K562 (cell line): ENCODE data around the gene CFAP20. TPM values are rescaled to one million over a fixed set of nuclear protein-coding genes. Genes with fewer than 3 reads are reported as not detected.

Source experiments
- ATAC-seq: fragments of 200-7000 bp; cut with Tn5 transposase; 3 replicates; pipeline ENCODE4 v1.9.1; 2020; ENCODE audit warnings: moderate library complexity
- BruUV-seq: library from RNA; stranded (reverse); fragments of 400-500 nt; replicated peaks from 2 replicates; lab custom pipeline; 2021; lab: Mats Ljungman, UMichigan
- CTCF ChIA-PET: fragments of 300-600 bp; formaldehyde crosslinking; extraction: SDS; loops from one replicate; lab custom pipeline; 2021; ENCODE audit warnings: low intra/inter-chr PET ratio; lab: Yijun Ruan, JAX
- POLR2A ChIA-PET: fragments of 300-600, 350-650 bp; sonication (Branson Sonifier 250); formaldehyde crosslinking; extraction: SDS; loops from one replicate; lab custom pipeline; 2021; ENCODE audit warnings: antibody characterized with exemption, inconsistent platforms; lab: Yijun Ruan, JAX
- DNase-seq, 4 experiments: peaks; one replicate each; pipeline versions ENCODE4 v3.0.0 to v3.0.0-alpha.2; 2011 to 2018; ENCODE audit warnings: low spot score in 3 of 4, mixed read lengths in 3 of 4; ENCODE audit errors: extremely low read depth in 1 of 4
- FAIRE-seq: peaks from 2 replicates; lab custom pipeline; 2011; peaks lifted over from hg19 to GRCh38; lab: Jason Lieb, UNC
- H2AFZ ChIP-seq: 2 replicates; pipeline ENCODE4 v1.6.0; 2011; ENCODE audit warnings: low read depth, low read length, control low read depth, inconsistent platforms
- H3K27ac ChIP-seq: fragments of 200-600 bp; 3 replicates; pipeline ENCODE4 v1.8.0; 2011; ENCODE audit warnings: low read depth, mild to moderate bottlenecking, control low read depth, inconsistent platforms, low read length, moderate library complexity, mixed read lengths; ENCODE audit errors: extremely low read depth
- H3K27me3 ChIP-seq, 2 experiments: fragments of 300-600 bp in 1 of 2; 2 replicates in 1 of 2; 3 replicates in 1 of 2; pipeline versions ENCODE4 v1.6.0 to v1.8.0; 2011; ENCODE audit warnings: inconsistent platforms in 2 of 2, low read length in 2 of 2, mild to moderate bottlenecking in 1 of 2, mixed read lengths in 1 of 2, moderate library complexity in 1 of 2; ENCODE audit not compliant: control insufficient read depth in 2 of 2, insufficient read depth in 2 of 2
- H3K36me3 ChIP-seq: fragments of 300-600 bp; 3 replicates; pipeline ENCODE4 v1.8.0; 2011; ENCODE audit warnings: mild to moderate bottlenecking, low read length, inconsistent platforms; ENCODE audit not compliant: control insufficient read depth, insufficient read depth
- H3K4me1 ChIP-seq, 2 experiments: fragments of 200-600 bp in 1 of 2; replicated peaks in 1 of 2; 2 replicates in 1 of 2; 3 replicates in 1 of 2; pipeline versions ENCODE4 v1.5.1 to v1.8.0; 2011; ENCODE audit warnings: inconsistent platforms in 2 of 2, low read length in 2 of 2, mild to moderate bottlenecking in 1 of 2, mixed read lengths in 1 of 2, moderate library complexity in 1 of 2; ENCODE audit not compliant: control insufficient read depth in 2 of 2, insufficient read depth in 2 of 2
- H3K4me2 ChIP-seq: 2 replicates; pipeline ENCODE4 v1.6.1; 2011; ENCODE audit warnings: low read length, control low read depth, inconsistent platforms, mixed read lengths; ENCODE audit not compliant: insufficient read depth
- H3K4me3 ChIP-seq: fragments of 200-600 bp; sonication (generic), shearing (Covaris generic); 2 replicates; pipeline ENCODE4 v1.5.1; 2016; ENCODE audit warnings: control low read depth, inconsistent platforms
- H3K79me2 ChIP-seq: fragments of 200-600 bp; 3 replicates; pipeline ENCODE4 v1.8.0; 2011; ENCODE audit warnings: low read length, inconsistent platforms; ENCODE audit not compliant: control insufficient read depth, insufficient read depth
- H3K9ac ChIP-seq, 2 experiments: 2 replicates each; pipeline versions ENCODE4 v1.6.0 to v1.6.1; 2011; ENCODE audit warnings: low read depth in 2 of 2, low read length in 2 of 2, control low read depth in 1 of 2, inconsistent platforms in 1 of 2, mild to moderate bottlenecking in 1 of 2, mixed read lengths in 1 of 2; ENCODE audit not compliant: insufficient read depth in 1 of 2
- H3K9me1 ChIP-seq: one replicate; pipeline ENCODE4 v1.6.0; 2011; ENCODE audit warnings: inconsistent platforms, mild to moderate bottlenecking, low read length, moderate library complexity; ENCODE audit not compliant: control insufficient read depth, insufficient read depth
- H3K9me3 ChIP-seq: replicated peaks from 2 replicates; pipeline ENCODE4 v1.5.1; 2011; ENCODE audit warnings: low read depth, low read length, inconsistent platforms; ENCODE audit not compliant: control insufficient read depth, insufficient read depth
- H4K20me1 ChIP-seq: replicated peaks from 2 replicates; pipeline ENCODE4 v1.6.1; 2011; ENCODE audit warnings: low read length, inconsistent platforms, mixed read lengths; ENCODE audit not compliant: control insufficient read depth, insufficient read depth
- FOXJ2 ChIP-seq: fragments of 200-800 bp; sonication (Bioruptor generic); IDR thresholded peaks from 2 replicates; pipeline ENCODE4 v1.6.1; 2016; ENCODE audit warnings: missing genetic modification characterization, missing compliant biosample characterization
- KAT2B ChIP-seq: IDR thresholded peaks from one replicate; pipeline ENCODE4 v1.6.1; 2012; ENCODE audit warnings: low read depth, mild to moderate bottlenecking, control low read depth, inconsistent platforms, low read length, moderate library complexity
- L3MBTL2 ChIP-seq: fragments of 450-650 bp; IDR thresholded peaks from 2 replicates; pipeline ENCODE4 v1.6.1; 2016; ENCODE audit warnings: mild to moderate bottlenecking, moderate library complexity
- MTF1 ChIP-seq: fragments of 250-450 bp; sonication (Bioruptor Pico); IDR thresholded peaks from 2 replicates; pipeline ENCODE4 v1.9.0; 2021; ENCODE audit warnings: moderate library complexity, mild to moderate bottlenecking, inconsistent platforms, borderline replicate concordance
- NFE2 ChIP-seq: IDR thresholded peaks from 2 replicates; pipeline ENCODE4 v1.6.1; 2014; ENCODE audit warnings: antibody characterized with exemption, low read depth
- PHB ChIP-seq: fragments of 250-450 bp; sonication (Bioruptor Pico); IDR thresholded peaks from 2 replicates; pipeline ENCODE4 v1.5.0; 2021
- SMARCC2 ChIP-seq: fragments of 450-650 bp; IDR thresholded peaks from 2 replicates; pipeline ENCODE4 v1.6.1; 2017; ENCODE audit warnings: antibody characterized with exemption, moderate library complexity, mild to moderate bottlenecking, low read depth
- TCF7L2 ChIP-seq: fragments of 150-350 bp; IDR thresholded peaks from 2 replicates; pipeline ENCODE4 v1.6.1; 2016; ENCODE audit warnings: low read depth, mild to moderate bottlenecking, low read length, moderate library complexity
- TEAD4 ChIP-seq, 2 experiments: sonication (generic) in 1 of 2; formaldehyde crosslinking in 1 of 2; IDR thresholded peaks; 2 replicates each; pipeline versions ENCODE4 v1.6.1 to v1.8.0; 2012 to 2022; ENCODE audit warnings: borderline replicate concordance in 1 of 2, inconsistent platforms in 1 of 2, low read length in 1 of 2, mild to moderate bottlenecking in 1 of 2, missing genetic modification reagents in 1 of 2
- ZNF707 ChIP-seq: fragments of 250-450 bp; sonication (Bioruptor Pico); conservative IDR thresholded peaks from 2 replicates; pipeline ENCODE4 v1.8.0; 2022; ENCODE audit warnings: inconsistent platforms, mild to moderate bottlenecking, moderate library complexity
- WGBS: fragments of 100-300 bp; shearing (Covaris generic); methylation state at CpG from one replicate; pipeline ENCODE4 v1.1.6; 2016; ENCODE audit warnings: low coverage, mixed read lengths; ENCODE audit not compliant: insufficient coverage; ENCODE audit errors: missing lambda C conversion rate; 5-methylcytosine and 5-hydroxymethylcytosine counted together
- in situ Hi-C: fragments of 300-500 bp; cut with MboI; formaldehyde crosslinking; loops from 4 replicates; pipeline ENCODE4 v1.15.0; 2018; ENCODE audit warnings: inconsistent platforms, mixed read lengths
- intact Hi-C: fragments of 100-400 bp; cut with micrococcal nuclease; formaldehyde crosslinking; loops from 2 replicates; pipeline ENCODE4 v1.14.2; 2022
- polyA plus RNA-seq, 8 experiments: library from polyadenylated mRNA; depleted of rRNA in 4 of 8; stranded (reverse) in 5 of 8; unstranded in 3 of 8; fragments of >200 nt; fragmentation: Nextera tagmentation in 2 of 8; fragmentation: Illumina TruSeq in 1 of 8; extraction: Ambion mirVana in 2 of 8; extraction: Trizol in 1 of 8; gene quantifications; 2 replicates each; pipeline versions ENCODE4 v1.2.1 to v1.2.3, GENCODE V29; 2011 to 2014; ENCODE audit warnings: inconsistent platforms in 1 of 8, missing spikeins in 1 of 8
- total RNA-seq, 7 experiments: library from RNA; depleted of rRNA in 6 of 7; stranded (reverse); fragments of >200 nt in 6 of 7; fragmentation: Illumina TruSeq in 2 of 7; extraction: Trizol in 2 of 7; gene quantifications; 2 replicates each; pipeline versions ENCODE4 v1.2.1 to v1.2.3, GENCODE V29; 2011 to 2021; ENCODE audit warnings: low replicate concordance in 1 of 7
- TF ChIP-seq, protein P1 (sequence below): fragments of 450-650 bp; formaldehyde crosslinking; IDR thresholded peaks from 2 replicates; pipeline ENCODE4 v1.4.0; 2022; ENCODE audit warnings: missing genetic modification characterization
- TF ChIP-seq, protein P2 (sequence below): fragments of 450-650 bp; IDR thresholded peaks from 2 replicates; pipeline ENCODE4 v1.6.1; 2016; ENCODE audit warnings: low read depth, mild to moderate bottlenecking, moderate library complexity

CFAP20 gene
- total and polyA plus RNA-seq, 9 of the 15 experiments (the other 6 are each of a cell fraction or from before 2014, with no cell fraction given): 20.5 to 90.5 (median 75.3) TPM

DNA sequence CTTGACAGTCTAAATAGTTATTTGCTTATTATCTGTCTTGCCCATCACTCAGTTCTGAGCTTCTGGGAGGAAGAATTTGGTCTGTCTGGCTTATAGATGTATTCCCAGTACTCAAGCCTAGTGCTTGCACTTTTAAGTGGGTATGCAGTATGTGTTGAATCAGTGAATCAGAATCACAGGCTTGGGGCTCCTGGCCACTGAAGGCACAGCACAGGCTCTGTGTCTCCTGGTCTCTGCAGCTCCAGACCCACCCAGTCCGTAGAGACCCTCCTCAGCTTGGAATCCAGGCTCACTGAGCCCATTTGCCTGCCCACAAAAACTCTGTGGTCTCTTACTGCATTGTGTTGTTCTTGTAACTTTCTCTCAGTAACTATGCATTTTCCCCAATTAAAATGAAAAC is 19.3 kb upstream of the CFAP20 start:
- no peak overlapping the region for H3K4me3 ChIP-seq
- H3K27me3 ChIP-seq: no peaks in the 10 kb centered on the region; a peak in 1 of 5 replicates
- no peaks in the 10 kb centered on the region; a peak in 1 of 5 replicates for H3K4me1 ChIP-seq
- 20% methylated on average over 1 of the region's 1 CpG for WGBS
- H3K9ac ChIP-seq: no peak overlapping the region
- in situ Hi-C loops (no loop called here), intact Hi-C loops (no loop called here)
- no peak for DNase-seq
- ChIA-PET POLR2A (interaction anchor here (0.8 kb wide), 1 partner anchor 8 kb away, joined by 3 read pairs; no protein-coding TSS in a partner anchor), CTCF (no interaction called here)
- no peak overlapping the region for H3K27ac ChIP-seq
- no peaks in the 10 kb centered on the region for H3K79me2 ChIP-seq
- no peaks in the 10 kb centered on the region for H4K20me1 ChIP-seq
- FAIRE-seq: no peak
- H2AFZ ChIP-seq: no peak overlapping the region
- BruUV-seq: no TSS peak
- no peak overlapping the region for H3K4me2 ChIP-seq
- H3K9me3 ChIP-seq: no peaks in the 10 kb centered on the region
- peak; percentile 34; the same call in 1 of the 3 replicates for ATAC-seq
- H3K9me1 ChIP-seq: no peaks in the 10 kb centered on the region
- TF ChIP-seq KAT2B (no peak), L3MBTL2 (no peak), TEAD4 (IDR thresholded peaks at IDR 0.05; ENCODE audit: low read length) (no peak), TEAD4 (CRISPR knock-in tag; IDR thresholded peaks at IDR 0.05; ENCODE audit: borderline replicate concordance) (no peak), ZNF707 (CRISPR knock-in tag) (no peak), NFE2 (no peak), MTF1 (no peak), TCF7L2 (no peak), PHB (CRISPR knock-in tag) (no peak), FOXJ2 (tag) (no peak), SMARCC2 (no peak)
- TF ChIP-seq, protein P1, sequence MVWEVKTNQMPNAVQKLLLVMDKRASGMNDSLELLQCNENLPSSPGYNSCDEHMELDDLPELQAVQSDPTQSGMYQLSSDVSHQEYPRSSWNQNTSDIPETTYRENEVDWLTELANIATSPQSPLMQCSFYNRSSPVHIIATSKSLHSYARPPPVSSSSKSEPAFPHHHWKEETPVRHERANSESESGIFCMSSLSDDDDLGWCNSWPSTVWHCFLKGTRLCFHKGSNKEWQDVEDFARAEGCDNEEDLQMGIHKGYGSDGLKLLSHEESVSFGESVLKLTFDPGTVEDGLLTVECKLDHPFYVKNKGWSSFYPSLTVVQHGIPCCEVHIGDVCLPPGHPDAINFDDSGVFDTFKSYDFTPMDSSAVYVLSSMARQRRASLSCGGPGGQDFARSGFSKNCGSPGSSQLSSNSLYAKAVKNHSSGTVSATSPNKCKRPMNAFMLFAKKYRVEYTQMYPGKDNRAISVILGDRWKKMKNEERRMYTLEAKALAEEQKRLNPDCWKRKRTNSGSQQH: no peak
- TF ChIP-seq, protein P2, sequence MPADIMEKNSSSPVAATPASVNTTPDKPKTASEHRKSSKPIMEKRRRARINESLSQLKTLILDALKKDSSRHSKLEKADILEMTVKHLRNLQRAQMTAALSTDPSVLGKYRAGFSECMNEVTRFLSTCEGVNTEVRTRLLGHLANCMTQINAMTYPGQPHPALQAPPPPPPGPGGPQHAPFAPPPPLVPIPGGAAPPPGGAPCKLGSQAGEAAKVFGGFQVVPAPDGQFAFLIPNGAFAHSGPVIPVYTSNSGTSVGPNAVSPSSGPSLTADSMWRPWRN: no peak
- H3K36me3 ChIP-seq: no peaks in the 10 kb centered on the region
